ENCODE data around the gene PPP1CA. TPM values are rescaled to one million over a fixed set of nuclear protein-coding genes. Genes with fewer than 3 reads are reported as not detected.

PPP1CA gene
- total and polyA plus RNA-seq, 2 experiments from 2014 or later: 172 to 207 TPM

GRCh38 chr11:67382276-67383136, 19.2 kb downstream of the PPP1CA start:
- Histone ChIP-seq H3F3A (ENCODE audit: insufficient read depth) (0 out of 2 replicates have a peak, but pooled peaks cover 7% of the 10 kb centered on the region), H3K27ac (no peak overlapping the region), H3K9me3 (ENCODE audit: low read depth) (no peaks in the 10 kb centered on the region), H3K4me2 (ENCODE audit: unreplicated experiment) (no peak overlapping the region), H3K9me2 (ENCODE audit: insufficient read depth) (no peaks in the 10 kb centered on the region), H3K4me3 (no peak overlapping the region), H2AFZ (no peak overlapping the region), H3K27me3 (replicated peaks; ENCODE audit: insufficient read depth) (no peaks in the 10 kb centered on the region), H3K79me2 (ENCODE audit: insufficient read depth) (no peaks in the 10 kb centered on the region), H4K20me1 (ENCODE audit: insufficient read depth) (no peaks in the 10 kb centered on the region), H3K9ac (no peak overlapping the region), H3K36me3 (ENCODE audit: low read depth) (no peaks in the 10 kb centered on the region), H3K4me1 (ENCODE audit: insufficient read depth) (peaks cover 41% of the 10 kb centered on the region)
- WGBS, 2 experiments (ENCODE audit: low coverage in 1 of 2, low lambda C conversion rate in 2 of 2, missing lambda C conversion rate in 2 of 2): 33% methylated on average over 16 of the region's 16 CpGs
- in situ Hi-C loops (cut with MboI): no loop called here
- TF ChIP-seq EZH2 (IDR thresholded peaks at IDR 0.05; ENCODE audit: insufficient read depth, poor library complexity, severe bottlenecking) (no peak), EZH2phosphoT487 (IDR thresholded peaks at IDR 0.05; ENCODE audit: insufficient read depth, low read depth) (no peak)
- DNase-seq: peak; percentile 86

- Histone ChIP-seq H3K79me2 (ENCODE audit: insufficient read depth) (no peaks in the 10 kb centered on the region), H3K27me3 (replicated peaks; ENCODE audit: insufficient read depth) (no peaks in the 10 kb centered on the region), H2AFZ (no peak overlapping the region), H3K9ac (no peak overlapping the region), H3F3A (ENCODE audit: insufficient read depth) (0 out of 2 replicates have a peak, but pooled peaks cover 7% of the 10 kb centered on the region), H3K4me1 (ENCODE audit: insufficient read depth) (peaks cover 43% of the 10 kb centered on the region), H3K9me3 (ENCODE audit: low read depth) (no peaks in the 10 kb centered on the region), H3K4me2 (ENCODE audit: unreplicated experiment) (no peak overlapping the region), H3K36me3 (ENCODE audit: low read depth) (no peaks in the 10 kb centered on the region), H3K4me3 (no peak overlapping the region), H4K20me1 (ENCODE audit: insufficient read depth) (no peaks in the 10 kb centered on the region), H3K9me2 (ENCODE audit: insufficient read depth) (no peaks in the 10 kb centered on the region), H3K27ac (no peak overlapping the region)
- TF ChIP-seq EZH2 (IDR thresholded peaks at IDR 0.05; ENCODE audit: insufficient read depth, poor library complexity, severe bottlenecking) (no peak), EZH2phosphoT487 (IDR thresholded peaks at IDR 0.05; ENCODE audit: insufficient read depth, low read depth) (no peak)
- DNase-seq: no peak
- WGBS, 2 experiments (ENCODE audit: low coverage in 1 of 2, low lambda C conversion rate in 2 of 2, missing lambda C conversion rate in 2 of 2): 88 to 93% methylated on average over 13 of the region's 13 CpGs
- in situ Hi-C loops (cut with MboI): no loop called here
These were observed 20.2 kb downstream of the PPP1CA start for GRCh38 chr11:67381244-67381972.

- WGBS, 2 experiments (ENCODE audit: low coverage in 1 of 2, low lambda C conversion rate in 2 of 2, missing lambda C conversion rate in 2 of 2): 29 to 36% methylated on average over 22 of the region's 23 CpGs
- Histone ChIP-seq H3K27me3 (replicated peaks; ENCODE audit: insufficient read depth) (no peaks in the 10 kb centered on the region), H3K27ac (peak overlapping the region; percentile 68), H3K79me2 (ENCODE audit: insufficient read depth) (no peaks in the 10 kb centered on the region), H3K4me2 (ENCODE audit: unreplicated experiment) (peak overlapping the region; percentile 33), H3K9ac (peak overlapping the region; percentile 65), H3K4me3 (0 out of 2 replicates have a peak overlapping the region, but pooled peaks have one; percentile 0), H3F3A (ENCODE audit: insufficient read depth) (0 out of 2 replicates have a peak, but pooled peaks cover under 1% of the 10 kb centered on the region), H3K9me2 (ENCODE audit: insufficient read depth) (no peaks in the 10 kb centered on the region), H3K9me3 (ENCODE audit: low read depth) (no peaks in the 10 kb centered on the region), H3K36me3 (ENCODE audit: low read depth) (no peaks in the 10 kb centered on the region), H2AFZ (peak overlapping the region; percentile 46), H3K4me1 (ENCODE audit: insufficient read depth) (peaks cover 44% of the 10 kb centered on the region), H4K20me1 (ENCODE audit: insufficient read depth) (no peaks in the 10 kb centered on the region)
- in situ Hi-C loops (cut with MboI): no loop called here
- TF ChIP-seq EZH2 (IDR thresholded peaks at IDR 0.05; ENCODE audit: insufficient read depth, poor library complexity, severe bottlenecking) (no peak), EZH2phosphoT487 (IDR thresholded peaks at IDR 0.05; ENCODE audit: insufficient read depth, low read depth) (no peak)
- peak; percentile 94 for DNase-seq
These were observed 22.3 kb downstream of the PPP1CA start for GRCh38 chr11:67379061-67380058.
